Stimulated activated CD4-positive, alpha-beta T cell treated with anti-CD3 and anti-CD28 coated beads, Interleukin-2, amount 100 ng/mL, for 4 hours (primary cell): ENCODE measurements around the gene XK.
"Not testable (repeated sequence)": the region's sequence is repeated elsewhere in the genome, so short reads cannot be mapped to it uniquely, and the experiment has no call there.

Experiments
- DNase-seq: peaks from one replicate; pipeline ENCODE4 v3.0.0-alpha.2; 2020; ENCODE audit warnings: low read depth

XK gene

GRCh38 chrX:37754516-37754915, 68.9 kb downstream of the XK start:
- DNase-seq: no peak

- no peak for DNase-seq
Observed at GRCh38 chrX:37755025-37755424, 69.4 kb downstream of the XK start.

DNA sequence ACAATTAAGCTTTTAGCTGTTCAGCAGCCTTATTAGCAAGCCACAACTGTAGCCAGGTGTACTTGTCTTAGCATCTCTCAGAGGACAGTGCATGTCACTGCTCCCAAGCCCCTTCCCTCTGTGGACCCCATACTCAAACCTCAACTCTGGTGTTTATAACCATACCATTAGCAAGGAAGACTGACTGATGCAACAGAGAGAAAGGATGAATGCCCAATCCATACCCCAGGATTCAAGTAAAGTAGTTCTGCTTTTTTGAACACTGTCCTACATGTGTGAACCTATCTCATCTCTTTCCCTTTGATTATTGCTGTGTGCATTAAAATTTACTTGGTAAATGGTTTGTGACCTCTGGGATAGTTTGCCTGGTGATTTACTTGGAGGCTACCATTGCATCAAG, 71.5 kb downstream of the XK start:
- no peak for DNase-seq

- DNase-seq: no peak
Observed at GRCh38 chrX:37759351-37759750, 73.8 kb downstream of the XK start.

DNA sequence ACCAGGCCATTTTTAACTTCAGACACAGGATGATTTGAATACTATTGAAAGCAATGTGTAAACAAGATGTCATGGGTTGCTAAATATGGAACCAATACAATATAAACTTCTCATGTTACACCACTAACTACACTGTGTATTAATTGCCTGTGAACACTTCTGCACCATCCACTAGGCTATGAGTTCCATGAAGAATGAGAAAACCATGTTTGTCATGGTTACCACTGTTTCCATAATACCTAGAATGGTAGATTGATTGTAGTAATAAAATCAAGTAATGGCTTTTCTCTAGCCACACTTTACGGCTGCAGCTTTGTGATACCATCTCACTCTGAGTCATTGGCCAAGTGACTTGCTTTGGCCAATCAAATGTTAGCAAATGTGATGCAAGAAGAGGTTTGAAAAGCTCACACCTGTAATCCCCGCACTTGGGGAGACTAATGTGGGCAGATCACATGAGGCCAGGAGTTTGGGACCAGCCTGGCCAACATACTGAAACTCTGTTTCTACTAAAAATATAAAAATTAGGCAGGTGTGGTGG, 74.4 kb downstream of the XK start:
- no peak for DNase-seq

DNA sequence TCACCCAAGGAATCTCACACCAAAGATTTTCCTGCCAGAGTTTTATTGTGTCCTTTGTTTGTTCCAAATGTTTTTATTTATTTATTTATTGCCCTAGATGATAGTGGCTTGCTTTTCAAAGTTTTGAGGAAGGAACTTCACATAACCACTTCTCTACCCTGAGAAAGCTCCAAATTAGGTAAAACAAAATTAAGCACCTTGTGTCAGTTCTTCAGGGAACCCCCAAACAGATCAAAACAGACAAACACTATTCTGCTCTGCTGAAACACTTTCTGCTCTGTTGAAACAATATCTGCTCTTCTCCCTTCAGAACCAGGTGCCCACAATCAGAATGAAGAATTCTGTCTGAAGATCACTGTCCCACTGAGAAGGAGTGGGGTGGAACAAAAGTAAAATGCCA, 77.8 kb downstream of the XK start:
- no peak for DNase-seq

DNA sequence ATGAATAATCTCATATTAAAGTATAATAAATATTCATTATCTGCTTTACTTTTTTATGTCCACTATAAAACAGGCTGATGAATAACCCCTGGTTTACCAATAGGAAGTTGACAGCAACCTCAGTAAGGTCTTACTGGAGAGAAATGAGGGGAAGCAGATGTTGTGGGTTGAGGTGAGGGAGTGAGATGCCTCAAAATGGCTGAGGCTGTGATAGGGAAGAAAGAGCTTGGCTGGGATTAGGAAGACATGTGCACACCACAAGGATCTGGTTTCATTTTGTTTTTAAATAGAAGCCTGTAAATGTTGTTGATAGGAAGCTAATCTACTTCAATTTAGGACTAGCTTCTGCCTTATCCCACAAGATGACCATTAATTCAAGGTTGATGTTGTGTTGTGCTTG, 79.9 kb downstream of the XK start:
- no peak for DNase-seq

DNA sequence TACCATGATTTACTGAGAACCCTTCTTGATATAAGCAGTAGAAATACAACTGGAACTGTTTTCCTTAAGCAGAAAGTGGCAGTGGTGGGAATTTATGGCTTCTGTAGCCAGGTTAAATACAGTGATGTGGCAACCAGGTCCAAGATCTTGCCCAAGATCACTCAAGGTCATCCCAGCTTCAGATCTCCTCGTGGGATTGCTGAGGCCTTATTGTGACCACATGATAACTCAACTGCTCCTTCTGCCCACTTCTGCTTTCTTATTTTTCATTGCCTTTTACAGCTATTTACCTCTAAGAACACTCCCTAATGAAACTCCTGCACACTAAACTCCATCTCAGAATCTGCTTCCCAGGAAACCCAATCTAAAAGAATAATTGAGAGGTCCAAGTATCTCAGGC, 81.8 kb downstream of the XK start:
- no peak for DNase-seq

DNA sequence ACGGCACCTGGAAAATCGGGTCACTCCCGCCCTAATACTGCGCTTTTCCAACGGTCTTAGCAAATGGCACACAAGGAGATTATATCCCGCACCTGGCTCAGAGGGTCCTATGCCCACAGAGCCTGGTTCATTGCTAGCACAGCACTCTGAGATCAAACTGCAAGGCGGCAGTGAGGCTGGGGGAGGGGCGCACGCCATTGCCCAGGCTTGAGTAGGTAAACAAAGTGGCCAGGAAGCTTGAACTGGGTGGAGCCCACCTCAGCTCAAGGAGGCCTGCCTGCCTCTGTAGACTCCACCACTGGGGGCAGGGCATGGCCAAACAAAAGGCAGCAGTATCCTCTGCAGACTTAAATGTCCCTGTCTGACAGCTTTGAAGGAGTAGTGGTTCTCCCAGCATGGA, 83.3 kb downstream of the XK start:
- not testable (repeated sequence) for DNase-seq

DNA sequence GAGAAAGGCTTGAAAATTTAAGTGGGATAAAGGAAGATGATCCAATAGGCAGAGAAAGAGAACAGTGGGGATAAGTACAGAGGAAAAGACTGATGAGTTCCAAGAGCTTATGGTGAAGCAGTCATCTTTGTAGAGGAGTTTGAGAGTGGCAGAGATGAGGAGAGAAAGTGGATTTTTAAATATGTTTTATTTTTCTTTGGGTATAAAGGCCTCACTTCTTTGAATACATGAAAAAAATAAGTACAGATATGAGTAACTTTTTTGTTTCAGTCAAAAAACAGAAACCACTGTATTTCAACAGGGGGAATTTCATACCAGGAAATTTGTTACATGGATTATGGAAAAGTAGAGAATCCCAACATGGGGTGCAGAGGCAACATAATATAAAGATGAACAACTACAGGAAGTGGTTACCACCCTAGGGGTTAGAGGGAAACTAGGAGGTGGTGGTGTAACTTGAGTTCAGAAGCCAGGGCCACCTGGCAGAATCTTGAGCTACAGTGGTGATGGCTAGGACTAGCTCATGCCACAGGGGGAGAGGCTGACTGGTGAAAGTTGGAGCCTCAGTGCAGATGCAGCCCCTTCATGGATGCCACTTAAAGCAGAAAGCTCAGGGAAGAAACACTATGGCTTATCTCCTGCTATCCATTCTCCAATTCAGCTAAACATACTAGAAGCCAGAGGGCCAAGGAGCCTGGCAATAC, 90.8 kb downstream of the XK start:
- DNase-seq: no peak

DNA sequence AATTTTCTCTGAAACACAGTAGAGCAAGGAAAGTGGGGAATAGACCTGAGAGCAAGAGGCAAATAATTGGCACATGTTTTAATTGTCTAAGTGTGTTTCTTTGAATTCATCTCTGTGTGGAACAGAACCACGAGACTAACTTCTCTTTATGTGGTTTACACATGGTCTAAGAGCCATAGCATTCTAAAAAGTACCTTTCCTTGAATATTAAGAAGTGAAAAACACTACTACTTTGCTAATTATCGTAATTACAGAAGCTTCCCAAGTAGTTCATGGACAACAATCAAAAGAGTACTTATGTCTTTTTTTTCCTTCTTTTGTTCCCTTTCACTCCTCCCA, 91.4 kb downstream of the XK start:
- no peak for DNase-seq

DNA sequence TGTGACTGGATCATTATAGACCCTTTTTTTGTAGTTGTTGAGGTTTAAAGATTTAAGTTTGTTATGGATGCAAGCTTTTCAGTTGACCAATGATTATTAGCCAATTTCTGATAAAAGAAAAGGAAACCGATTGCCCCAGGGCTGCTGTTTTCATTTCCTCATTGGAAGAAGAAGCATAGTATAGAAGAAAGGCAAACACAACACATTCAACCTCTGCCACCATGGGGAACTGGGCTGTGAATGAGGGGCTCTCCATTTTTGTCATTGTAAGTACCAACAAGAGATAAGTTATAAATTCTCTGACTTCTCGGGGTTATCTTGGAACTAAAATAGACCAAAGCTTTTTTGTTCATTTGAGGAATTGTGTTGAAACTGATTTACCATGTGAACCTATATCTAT, 94.3 kb downstream of the XK start, which contains the start of gene CYBB:
CYBB (plus strand) TSS at position 203 of the 400 bp plus-strand sequence; CDS start at position 222, 19 bp downstream.
- no peak for DNase-seq

DNA sequence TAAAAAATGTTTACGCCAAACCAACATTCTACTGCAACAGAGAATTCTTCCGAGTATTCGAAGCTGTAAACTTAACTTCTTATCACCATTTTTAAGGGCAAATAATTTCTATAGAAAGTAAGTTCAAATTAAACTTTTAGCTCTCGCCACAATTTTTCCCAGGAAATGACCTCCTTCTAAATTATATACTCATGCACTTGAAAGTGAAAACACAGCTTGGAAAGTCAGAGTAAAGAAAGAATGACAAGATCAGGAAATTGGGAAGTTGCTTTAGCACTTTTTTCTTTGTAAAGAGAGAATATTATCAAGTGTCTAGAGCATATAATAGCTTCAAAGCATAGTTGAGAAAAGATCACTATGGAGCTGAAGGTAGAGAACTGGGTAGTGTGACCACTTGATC, 95.5 kb downstream of the XK start:
- DNase-seq: no peak
